ENCODE data around the gene LMOD1. TPM values are rescaled to one million over a fixed set of nuclear protein-coding genes. Genes with fewer than 3 reads are reported as not detected.

Gene LMOD1
- total RNA-seq, 1 donor from 2014 or later = 9.2 TPM

- no peaks in the 10 kb centered on the region for H3K27me3 ChIP-seq (ENCODE audit: low read depth)
- peaks cover 92% of the 10 kb centered on the region for H3K4me1 ChIP-seq
- peak overlapping the region; percentile 90 for H3K27ac ChIP-seq (replicated peaks)
- peaks cover 5% of the 10 kb centered on the region for H3K36me3 ChIP-seq
- TF ChIP-seq, protein P1, sequence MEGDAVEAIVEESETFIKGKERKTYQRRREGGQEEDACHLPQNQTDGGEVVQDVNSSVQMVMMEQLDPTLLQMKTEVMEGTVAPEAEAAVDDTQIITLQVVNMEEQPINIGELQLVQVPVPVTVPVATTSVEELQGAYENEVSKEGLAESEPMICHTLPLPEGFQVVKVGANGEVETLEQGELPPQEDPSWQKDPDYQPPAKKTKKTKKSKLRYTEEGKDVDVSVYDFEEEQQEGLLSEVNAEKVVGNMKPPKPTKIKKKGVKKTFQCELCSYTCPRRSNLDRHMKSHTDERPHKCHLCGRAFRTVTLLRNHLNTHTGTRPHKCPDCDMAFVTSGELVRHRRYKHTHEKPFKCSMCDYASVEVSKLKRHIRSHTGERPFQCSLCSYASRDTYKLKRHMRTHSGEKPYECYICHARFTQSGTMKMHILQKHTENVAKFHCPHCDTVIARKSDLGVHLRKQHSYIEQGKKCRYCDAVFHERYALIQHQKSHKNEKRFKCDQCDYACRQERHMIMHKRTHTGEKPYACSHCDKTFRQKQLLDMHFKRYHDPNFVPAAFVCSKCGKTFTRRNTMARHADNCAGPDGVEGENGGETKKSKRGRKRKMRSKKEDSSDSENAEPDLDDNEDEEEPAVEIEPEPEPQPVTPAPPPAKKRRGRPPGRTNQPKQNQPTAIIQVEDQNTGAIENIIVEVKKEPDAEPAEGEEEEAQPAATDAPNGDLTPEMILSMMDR (IDR thresholded peaks at IDR 0.05; ENCODE audit: borderline replicate concordance) = no peak
- no peaks in the 10 kb centered on the region for H3K9me3 ChIP-seq (replicated peaks)
- intact Hi-C loops (cut with micrococcal nuclease) = no loop called here
- DNase-seq = no peak
- H3K4me3 ChIP-seq = no peak overlapping the region
These were observed 60.1 kb downstream of the LMOD1 start for GRCh38 chr1:201886103-201886885.

DNA sequence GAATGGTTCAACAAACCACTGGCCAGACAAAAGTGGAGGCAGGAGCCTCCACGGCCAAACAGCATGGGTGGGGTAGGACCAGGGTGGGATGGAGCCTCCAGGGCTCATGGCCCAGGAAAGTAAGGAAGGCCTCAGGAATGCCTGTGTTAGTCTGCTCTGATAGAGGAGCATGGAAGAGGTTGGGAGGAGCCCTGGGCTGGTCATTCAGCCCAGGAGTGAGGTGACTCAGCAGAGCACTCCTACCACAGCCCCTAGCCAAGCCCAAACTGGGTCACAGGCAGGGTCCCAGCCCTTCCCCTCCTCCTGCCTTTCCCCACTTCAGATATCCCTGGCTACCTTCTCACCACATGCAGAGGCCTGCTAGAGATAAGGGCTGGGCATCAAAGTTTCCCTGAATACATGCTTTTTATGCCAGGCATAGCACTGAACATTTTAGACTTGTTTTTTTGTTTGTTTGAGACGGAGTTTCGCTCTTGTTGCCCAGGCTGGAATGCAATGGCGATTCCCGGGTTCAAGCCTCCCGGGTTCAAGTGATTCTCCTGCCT lies 60.7 kb downstream of the LMOD1 start:
- Histone ChIP-seq H3K9me3 (replicated peaks) (no peaks in the 10 kb centered on the region), H3K27ac (replicated peaks) (peak overlapping the region; percentile 90), H3K27me3 (ENCODE audit: low read depth) (no peaks in the 10 kb centered on the region), H3K36me3 (peaks cover 5% of the 10 kb centered on the region), H3K4me3 (no peak overlapping the region), H3K4me1 (peaks cover 88% of the 10 kb centered on the region)
- intact Hi-C loops (cut with micrococcal nuclease) = no loop called here
- TF ChIP-seq, protein P1 (IDR thresholded peaks at IDR 0.05; ENCODE audit: borderline replicate concordance) = no peak
- no peak for DNase-seq

GRCh38 chr1:201884425-201884824 lies 61.9 kb downstream of the LMOD1 start:
- intact Hi-C loops (cut with micrococcal nuclease) = no loop called here
- H3K4me3 ChIP-seq = no peak overlapping the region
- H3K27me3 ChIP-seq (ENCODE audit: low read depth) = no peaks in the 10 kb centered on the region
- peak; percentile 56 for DNase-seq
- peaks cover 77% of the 10 kb centered on the region for H3K4me1 ChIP-seq
- H3K27ac ChIP-seq (replicated peaks) = peak overlapping the region; percentile 90
- H3K9me3 ChIP-seq (replicated peaks) = no peaks in the 10 kb centered on the region
- H3K36me3 ChIP-seq = no peaks in the 10 kb centered on the region
- TF ChIP-seq, protein P1 (IDR thresholded peaks at IDR 0.05; ENCODE audit: borderline replicate concordance) = no peak

DNA sequence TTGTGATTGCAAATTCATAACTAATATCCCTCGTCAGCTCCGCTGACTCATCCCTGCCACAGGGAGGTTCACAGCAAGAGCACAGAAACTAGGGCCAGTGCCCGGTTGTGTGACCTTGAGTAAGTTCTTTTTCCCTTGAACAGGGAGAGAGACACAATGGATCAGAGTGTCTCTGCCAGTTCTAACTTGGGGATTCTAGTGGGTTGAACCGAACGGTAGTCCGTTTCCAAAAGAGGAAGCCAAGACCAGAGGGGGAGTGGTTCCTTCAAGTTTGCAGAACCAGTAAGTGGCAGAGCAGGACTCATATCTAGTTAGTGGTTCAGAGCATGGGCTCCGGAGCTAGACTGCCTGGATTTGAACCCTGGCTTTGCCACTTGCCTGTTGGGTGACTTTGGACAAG lies 62.6 kb downstream of the LMOD1 start:
- intact Hi-C loops (cut with micrococcal nuclease) = no loop called here
- no peak overlapping the region for H3K4me3 ChIP-seq
- H3K4me1 ChIP-seq = peaks cover 73% of the 10 kb centered on the region
- no peaks in the 10 kb centered on the region for H3K9me3 ChIP-seq (replicated peaks)
- peak; percentile 43 for DNase-seq
- H3K27me3 ChIP-seq (ENCODE audit: low read depth) = no peaks in the 10 kb centered on the region
- H3K36me3 ChIP-seq = no peaks in the 10 kb centered on the region
- TF ChIP-seq, protein P1 (IDR thresholded peaks at IDR 0.05; ENCODE audit: borderline replicate concordance) = no peak
- peak overlapping the region; percentile 90 for H3K27ac ChIP-seq (replicated peaks)

GRCh38 chr1:201883266-201883665 lies 63.1 kb downstream of the LMOD1 start:
- intact Hi-C loops (cut with micrococcal nuclease) = no loop called here
- no peaks in the 10 kb centered on the region for H3K9me3 ChIP-seq (replicated peaks)
- peaks cover 73% of the 10 kb centered on the region for H3K4me1 ChIP-seq
- no peaks in the 10 kb centered on the region for H3K36me3 ChIP-seq
- no peak for DNase-seq
- peak overlapping the region; percentile 90 for H3K27ac ChIP-seq (replicated peaks)
- TF ChIP-seq, protein P1 (IDR thresholded peaks at IDR 0.05; ENCODE audit: borderline replicate concordance) = no peak
- no peak overlapping the region for H3K4me3 ChIP-seq
- H3K27me3 ChIP-seq (ENCODE audit: low read depth) = no peaks in the 10 kb centered on the region
